GM19238 (cell line): ENCODE results near the gene KCTD19.
A peak's percentile ranks its signal among the peaks of the same experiment; 100 is the strongest.

Experiments
- DNase-seq: peaks from one replicate; pipeline ENCODE4 v3.0.0; 2011; ENCODE audit warnings: low spot score; ENCODE audit not compliant: insufficient read length

The KCTD19 gene

DNA sequence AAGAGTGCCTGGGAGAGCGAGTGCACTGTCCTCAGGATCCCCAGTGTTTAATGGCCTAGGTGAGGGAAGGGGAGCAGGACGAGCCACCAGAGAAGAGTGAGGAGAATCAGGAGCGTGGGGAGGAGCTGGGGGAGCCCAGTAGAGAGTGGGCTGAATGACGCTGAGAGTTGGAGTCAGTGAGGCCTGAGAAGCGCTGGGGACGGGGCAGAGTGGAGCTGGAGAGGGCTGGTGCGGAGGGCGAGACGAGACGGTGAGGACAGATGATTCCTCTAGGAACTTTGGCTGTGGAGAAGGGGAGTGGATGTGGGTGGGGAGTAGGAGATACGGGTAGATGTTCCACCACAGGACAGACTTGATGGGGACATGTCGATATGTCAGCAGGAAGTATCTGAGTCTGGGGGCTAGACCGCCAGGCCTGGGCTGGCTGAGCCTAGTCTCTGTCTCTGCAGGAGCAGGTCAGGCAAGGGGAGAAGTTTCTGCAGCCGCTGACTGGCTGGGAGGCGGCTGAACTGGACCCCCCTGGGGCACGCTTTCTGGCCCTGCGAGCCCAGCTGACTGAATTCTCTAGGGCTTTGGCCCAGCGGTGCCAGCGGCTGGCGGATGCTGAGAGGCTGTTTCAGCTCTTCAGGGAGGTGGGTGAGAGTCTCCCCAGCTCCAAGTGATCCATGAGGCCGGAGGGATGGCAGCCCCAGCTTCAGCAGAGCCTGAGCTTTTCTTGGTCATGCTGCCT is 42.5 kb downstream of the KCTD19 start:
- DNase-seq, result no peak

DNA sequence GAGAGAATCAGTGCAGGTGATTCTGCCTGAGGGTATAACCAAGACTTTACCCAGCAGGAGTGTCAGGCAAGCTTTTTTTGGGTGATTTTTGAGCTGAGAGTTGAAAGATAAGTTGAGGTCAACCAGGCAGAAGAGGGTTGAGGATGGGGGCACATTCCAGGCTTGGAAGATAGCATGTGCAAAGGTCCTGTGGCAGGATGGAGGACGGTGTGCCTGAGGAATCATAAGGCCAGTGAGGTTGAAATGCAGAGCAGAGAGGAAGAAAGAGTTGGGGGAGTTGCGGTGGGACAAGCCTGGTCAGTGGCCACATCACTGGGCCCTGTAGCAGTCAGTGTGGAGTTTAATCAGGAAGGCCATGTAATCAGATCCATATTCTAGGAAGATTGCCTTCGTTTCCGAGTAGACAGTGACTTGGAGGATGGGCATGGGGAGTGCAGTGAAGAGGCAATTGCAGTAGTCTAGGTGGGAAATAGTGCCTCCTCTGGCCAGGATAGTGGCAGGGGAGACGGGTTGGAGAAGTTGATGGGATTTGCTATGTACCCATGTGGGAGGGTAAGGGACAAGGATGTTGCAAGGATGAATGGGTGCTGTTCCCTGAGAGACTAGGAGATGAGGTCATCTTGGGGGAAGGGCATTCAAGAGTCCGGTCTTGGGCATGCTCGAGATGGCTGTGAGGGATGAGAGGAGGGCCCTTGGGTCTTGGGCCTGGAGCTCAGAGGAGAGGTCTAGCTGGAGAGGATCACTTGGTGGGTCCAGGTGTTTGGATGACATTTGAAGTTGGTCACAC is 43.3 kb downstream of the KCTD19 start:
- DNase-seq, result no peak

DNA sequence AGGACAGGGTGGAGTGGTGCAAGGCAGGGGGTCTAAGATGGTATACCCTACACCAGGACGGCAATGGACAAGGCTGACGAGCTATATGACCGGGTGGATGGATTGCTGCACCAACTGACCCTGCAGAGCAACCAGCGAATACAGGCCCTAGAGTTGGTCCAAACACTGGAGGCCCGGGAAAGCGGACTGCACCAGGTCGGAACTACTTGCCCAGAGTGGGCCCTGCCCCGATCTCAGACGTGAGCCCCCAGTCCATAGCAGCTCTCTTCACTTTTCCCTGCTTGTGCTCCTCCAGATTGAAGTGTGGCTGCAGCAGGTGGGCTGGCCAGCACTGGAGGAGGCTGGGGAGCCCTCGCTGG is 44.1 kb downstream of the KCTD19 start:
- DNase-seq, result no peak

GRCh38 chr16:67281536-67282446 is 44.8 kb downstream of the KCTD19 start:
- DNase-seq, result no peak

- no peak for DNase-seq
Observed at GRCh38 chr16:67280090-67281015, 46.2 kb downstream of the KCTD19 start.

GRCh38 chr16:67279296-67280089 is 47.0 kb downstream of the KCTD19 start, which contains the start of gene PLEKHG4:
TSS of gene PLEKHG4 (plus strand) at chr16:67279532. CDS start at chr16:67280045, 513 bp downstream.
- DNase-seq, result peak; percentile 98

- DNase-seq, result peak; percentile 72
Observed at GRCh38 chr16:67278773-67279295, 47.7 kb downstream of the KCTD19 start.

- no peak for DNase-seq
Observed at GRCh38 chr16:67277999-67278772, 48.4 kb downstream of the KCTD19 start.

DNA sequence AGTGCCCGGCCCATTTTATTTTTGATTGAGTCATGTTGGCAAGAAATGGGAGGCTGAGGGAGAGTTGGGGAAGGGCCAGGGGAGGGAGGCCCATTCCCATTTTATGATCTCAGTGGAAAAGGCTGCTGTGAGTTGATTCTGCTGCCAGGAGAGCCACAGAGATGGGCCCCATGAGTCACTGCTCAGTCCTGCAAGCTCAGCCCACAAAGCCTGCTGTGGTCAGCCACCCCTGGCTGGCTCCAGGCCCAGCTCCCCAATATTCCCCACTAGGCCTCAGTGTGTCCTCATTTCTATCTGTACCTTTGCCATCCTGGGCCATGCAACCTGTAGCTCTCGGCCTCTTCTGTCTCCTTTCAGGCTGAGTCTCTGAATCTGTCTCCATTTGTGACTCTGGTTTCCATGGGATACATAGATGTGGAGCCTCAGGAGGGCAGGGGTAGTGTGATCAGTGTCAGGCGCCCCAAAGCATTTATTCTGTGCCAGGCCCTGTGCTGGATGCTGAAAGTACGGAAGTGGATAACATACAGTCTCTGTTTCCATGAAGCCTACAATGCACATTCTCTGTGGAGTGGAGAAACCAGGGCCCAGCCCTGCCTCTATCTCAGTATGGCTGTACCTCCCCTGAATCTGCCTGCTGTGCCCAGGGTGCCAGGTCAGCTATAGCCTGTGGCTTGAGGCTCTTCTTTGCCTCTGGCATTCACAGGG is 49.1 kb downstream of the KCTD19 start:
- DNase-seq, result no peak

DNA sequence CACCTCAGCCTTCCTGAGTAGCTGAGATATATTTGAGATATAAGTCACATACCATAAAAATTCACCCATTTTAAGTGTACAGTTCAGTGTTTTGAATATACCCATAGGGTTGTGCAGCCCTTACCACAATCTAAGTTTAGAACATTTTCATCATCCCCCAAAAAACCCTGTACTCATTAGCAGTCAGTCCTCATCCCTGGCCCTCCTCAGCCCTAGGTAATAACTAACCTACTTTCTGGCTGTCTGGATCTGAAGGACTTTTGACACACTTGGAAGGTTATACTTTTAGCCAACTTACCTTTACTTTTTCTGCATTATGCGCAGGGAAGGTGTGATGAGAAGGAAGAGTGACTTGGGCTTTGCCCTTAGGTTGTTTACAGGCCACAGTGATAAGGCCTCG is 51.2 kb downstream of the KCTD19 start:
- no peak for DNase-seq

DNA sequence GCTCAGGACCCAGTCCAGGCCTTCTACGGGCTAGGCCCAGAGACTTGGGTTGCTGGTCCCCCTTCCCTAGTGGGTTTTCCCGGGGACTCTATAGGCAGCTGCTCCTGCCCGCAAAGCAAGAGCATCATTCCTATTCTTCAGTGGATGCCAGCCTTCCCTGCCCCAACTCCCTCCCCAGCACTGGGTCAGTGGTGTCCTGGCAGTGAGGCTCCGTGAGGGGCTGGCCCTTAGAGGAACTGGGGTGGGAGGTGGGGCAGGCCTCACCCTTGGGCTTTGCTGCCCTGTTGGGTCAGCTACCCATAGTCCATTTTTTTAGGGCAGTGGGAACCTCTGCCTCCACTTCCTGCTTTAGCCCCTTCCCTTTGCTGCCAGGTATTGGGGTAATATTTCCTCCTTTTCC is 55.1 kb downstream of the KCTD19 start:
- no peak for DNase-seq

DNA sequence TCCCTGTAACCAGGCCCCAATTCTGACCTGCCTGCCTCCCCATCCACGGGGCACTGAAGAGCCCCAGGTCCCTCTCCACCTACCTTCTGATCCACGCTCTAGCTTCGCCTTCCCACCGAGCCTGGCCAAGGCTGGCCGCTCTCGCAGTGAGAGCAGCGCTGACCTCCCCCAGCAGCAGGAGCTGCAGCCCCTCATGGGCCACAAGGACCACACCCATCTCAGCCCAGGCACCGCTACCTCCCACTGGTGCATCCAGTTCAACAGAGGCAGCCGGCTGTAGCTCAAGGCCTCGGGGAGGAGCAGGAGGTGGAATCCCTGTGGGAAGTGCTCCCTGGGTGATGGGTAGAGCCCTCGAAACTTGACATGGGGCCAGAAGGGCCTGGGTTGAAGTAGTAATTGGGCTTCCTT is 55.6 kb downstream of the KCTD19 start:
- no peak for DNase-seq

- DNase-seq, result no peak
Observed at GRCh38 chr16:67269766-67270165, 56.8 kb downstream of the KCTD19 start.

GRCh38 chr16:67268136-67268579 is 58.4 kb downstream of the KCTD19 start:
- no peak for DNase-seq

GRCh38 chr16:67265834-67266233 is 60.7 kb downstream of the KCTD19 start:
- no peak for DNase-seq

- no peak for DNase-seq
Observed at GRCh38 chr16:67264866-67265265, 61.7 kb downstream of the KCTD19 start.

DNA sequence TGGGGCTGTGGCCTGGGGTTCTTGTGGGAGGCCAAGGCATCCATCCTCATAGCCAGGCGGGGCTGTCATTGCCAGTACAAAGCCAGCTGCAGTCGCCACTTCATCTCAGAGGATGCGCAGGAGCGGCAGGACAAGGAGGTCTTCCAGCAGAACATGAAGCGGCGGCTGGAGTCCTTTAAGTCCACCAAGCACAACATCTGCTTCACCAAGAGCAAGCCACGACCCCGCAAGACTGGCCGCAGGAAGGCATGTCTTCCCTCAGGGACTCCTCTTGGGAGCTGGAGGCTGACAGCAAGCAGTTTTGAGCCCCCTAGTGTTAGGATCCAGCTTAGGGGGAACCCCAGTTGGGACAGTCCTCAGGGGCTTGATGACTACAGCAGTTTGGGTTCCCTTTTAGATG is 62.3 kb downstream of the KCTD19 start:
- no peak for DNase-seq

GRCh38 chr16:67263201-67263600 is 63.3 kb downstream of the KCTD19 start:
- no peak for DNase-seq
